Kidney (tissue), 14 donors: ENCODE results near the gene LBX1. TPM values are rescaled to one million over a fixed set of nuclear protein-coding genes. Genes with fewer than 3 reads are reported as not detected.

ENCODE experiments used
- DNase-seq, 5 donors: peaks; one replicate each; pipeline ENCODE4 v3.0.0-alpha.2; 2013 to 2020
- FAIRE-seq: peaks from 2 replicates; lab custom pipeline; 2012; peaks lifted over from hg19 to GRCh38; lab: Jason Lieb, UNC
- H3K27ac ChIP-seq, 2 donors: one replicate each; pipeline ENCODE4 v1.7.0; 2013; ENCODE audit warnings: low read depth in 2 of 2, low read length in 2 of 2, inconsistent platforms in 1 of 2
- H3K27me3 ChIP-seq: one replicate; pipeline ENCODE4 v1.7.1; 2013; ENCODE audit warnings: low read length, inconsistent platforms; ENCODE audit not compliant: control insufficient read depth, insufficient read depth
- H3K36me3 ChIP-seq, 3 donors: one replicate each; pipeline versions ENCODE4 v1.7.0 to v1.7.1; 2013; ENCODE audit warnings: low read length in 3 of 3, control low read depth in 1 of 3, inconsistent platforms in 1 of 3; ENCODE audit not compliant: insufficient read depth in 3 of 3, control insufficient read depth in 2 of 3
- H3K4me1 ChIP-seq, 3 donors: one replicate each; pipeline versions ENCODE4 v1.7.0 to v1.7.1; 2013; ENCODE audit warnings: low read length in 3 of 3, inconsistent platforms in 1 of 3, low read depth in 1 of 3; ENCODE audit not compliant: control insufficient read depth in 2 of 3, insufficient read depth in 2 of 3
- H3K4me3 ChIP-seq, 3 donors: one replicate each; pipeline versions ENCODE4 v1.7.0 to v1.8.1; 2013; ENCODE audit warnings: low read length in 3 of 3, control low read depth in 1 of 3, inconsistent platforms in 1 of 3
- H3K9ac ChIP-seq, 3 donors: one replicate each; pipeline versions ENCODE4 v1.7.0 to v1.7.1; 2013; ENCODE audit warnings: low read length in 3 of 3, control low read depth in 1 of 3, inconsistent platforms in 1 of 3
- H3K9me3 ChIP-seq, 3 donors: one replicate each; pipeline versions ENCODE4 v1.7.0 to v1.7.1; 2013; ENCODE audit warnings: low read length in 3 of 3, control low read depth in 1 of 3, inconsistent platforms in 1 of 3; ENCODE audit not compliant: control insufficient read depth in 2 of 3, insufficient read depth in 1 of 3
- intact Hi-C: fragments of 100-400 bp; cut with DNase I; formaldehyde crosslinking; loops from one replicate; pipeline ENCODE4 v1.11.1; 2022
- polyA plus RNA-seq: library from polyadenylated mRNA; stranded (reverse); fragments of 350-450 nt; fragmentation: Illumina TruSeq; extraction: RNeasy Lipid Tissue Mini Kit (QIAGEN cat#74804); gene quantifications from one replicate; pipeline ENCODE4 v1.2.3, GENCODE V29; 2014; ENCODE audit warnings: low read depth, low replicate concordance; ENCODE audit not compliant: insufficient read depth
- total RNA-seq: library from RNA; stranded (reverse); fragmentation: NEBNext Ultra II Directional; extraction: Animal tissue kit (Norgen Biotek cat#: 25700); gene quantifications from one replicate; pipeline ENCODE4 v1.2.1, GENCODE V29; 2021
- TF ChIP-seq, protein P1 (sequence below): IDR thresholded peaks from 3 replicates; pipeline ENCODE4 v1.5.1; 2012; ENCODE audit warnings: mild to moderate bottlenecking, moderate library complexity, borderline replicate concordance; ENCODE audit not compliant: insufficient read depth; ENCODE audit errors: extremely low read depth
- donor health status: control.
- donor health status: control.
- donor health status: control.
- donor health status: control.
- donor health status: control.
- donor health status: DM: yes; HTN: yes; CAD: no.
- donor health status: Normal renal cell carcinoma (clear cell type).

Gene LBX1
- total and polyA plus RNA-seq, 2 donors from 2014 or later, result not detected

DNA sequence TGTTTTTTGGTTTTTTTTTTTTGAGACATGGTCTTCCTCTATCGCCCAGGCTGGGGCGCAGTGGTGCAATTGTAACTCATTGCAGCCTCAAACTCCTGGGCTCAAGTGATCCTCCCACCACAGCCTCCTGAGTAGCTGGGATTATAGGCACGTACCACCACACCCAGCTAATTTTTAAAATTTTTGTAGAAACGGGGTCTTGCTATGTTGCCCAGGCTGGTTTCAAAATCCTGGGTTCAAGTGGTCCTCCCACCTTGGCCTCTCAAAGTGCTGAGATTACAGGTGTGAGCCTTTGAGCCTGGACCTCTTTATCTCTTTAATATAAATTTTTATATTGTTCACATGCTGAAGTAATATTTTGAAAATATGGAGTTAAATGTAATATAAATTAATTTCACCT, 28.2 kb upstream of the LBX1 start:
- Histone ChIP-seq H3K9ac (no peak overlapping the region), H3K4me3 (no peak overlapping the region), H3K27me3 (no peaks in the 10 kb centered on the region), H3K4me1 (no peaks in the 10 kb centered on the region), H3K36me3 (no peaks in the 10 kb centered on the region), H3K9me3 (peaks cover 0 to 4% (median 4%) of the 10 kb centered on the region in 3 donors), H3K27ac (no peak overlapping the region)
- DNase-seq, result no peak
- intact Hi-C loops, result no loop called here
- TF ChIP-seq, protein P1, sequence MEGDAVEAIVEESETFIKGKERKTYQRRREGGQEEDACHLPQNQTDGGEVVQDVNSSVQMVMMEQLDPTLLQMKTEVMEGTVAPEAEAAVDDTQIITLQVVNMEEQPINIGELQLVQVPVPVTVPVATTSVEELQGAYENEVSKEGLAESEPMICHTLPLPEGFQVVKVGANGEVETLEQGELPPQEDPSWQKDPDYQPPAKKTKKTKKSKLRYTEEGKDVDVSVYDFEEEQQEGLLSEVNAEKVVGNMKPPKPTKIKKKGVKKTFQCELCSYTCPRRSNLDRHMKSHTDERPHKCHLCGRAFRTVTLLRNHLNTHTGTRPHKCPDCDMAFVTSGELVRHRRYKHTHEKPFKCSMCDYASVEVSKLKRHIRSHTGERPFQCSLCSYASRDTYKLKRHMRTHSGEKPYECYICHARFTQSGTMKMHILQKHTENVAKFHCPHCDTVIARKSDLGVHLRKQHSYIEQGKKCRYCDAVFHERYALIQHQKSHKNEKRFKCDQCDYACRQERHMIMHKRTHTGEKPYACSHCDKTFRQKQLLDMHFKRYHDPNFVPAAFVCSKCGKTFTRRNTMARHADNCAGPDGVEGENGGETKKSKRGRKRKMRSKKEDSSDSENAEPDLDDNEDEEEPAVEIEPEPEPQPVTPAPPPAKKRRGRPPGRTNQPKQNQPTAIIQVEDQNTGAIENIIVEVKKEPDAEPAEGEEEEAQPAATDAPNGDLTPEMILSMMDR, result no peak
- FAIRE-seq, result no peak

DNA sequence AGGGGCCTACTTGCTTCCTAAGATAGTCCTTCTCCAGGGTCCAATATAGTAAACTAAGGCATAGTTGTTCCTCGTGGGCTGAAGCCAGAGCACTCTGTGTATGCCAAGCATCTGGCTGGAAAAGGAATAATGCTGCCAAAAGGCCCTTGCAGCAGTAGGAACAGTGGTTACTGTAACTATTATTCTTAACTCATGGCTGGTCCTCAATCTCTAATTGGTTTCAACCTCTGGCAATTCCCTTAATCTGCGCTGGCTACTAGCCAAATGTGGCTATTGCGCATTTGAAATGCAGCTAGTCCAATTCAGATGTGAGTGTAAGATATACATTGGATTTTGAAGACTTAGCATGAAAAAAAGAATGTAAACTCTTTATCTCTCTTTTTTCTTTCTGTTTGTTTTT, 27.8 kb upstream of the LBX1 start:
- FAIRE-seq (no peak), DNase-seq (no peak)
- H3K27me3 ChIP-seq, result no peaks in the 10 kb centered on the region
- intact Hi-C loops, result no loop called here
- H3K9ac ChIP-seq, result no peak overlapping the region
- H3K27ac ChIP-seq, result no peak overlapping the region
- no peak overlapping the region for H3K4me3 ChIP-seq
- peaks cover 0 to 4% (median 4%) of the 10 kb centered on the region in 3 donors for H3K9me3 ChIP-seq
- TF ChIP-seq, protein P1, result no peak
- H3K4me1 ChIP-seq, result no peaks in the 10 kb centered on the region
- no peaks in the 10 kb centered on the region for H3K36me3 ChIP-seq

DNA sequence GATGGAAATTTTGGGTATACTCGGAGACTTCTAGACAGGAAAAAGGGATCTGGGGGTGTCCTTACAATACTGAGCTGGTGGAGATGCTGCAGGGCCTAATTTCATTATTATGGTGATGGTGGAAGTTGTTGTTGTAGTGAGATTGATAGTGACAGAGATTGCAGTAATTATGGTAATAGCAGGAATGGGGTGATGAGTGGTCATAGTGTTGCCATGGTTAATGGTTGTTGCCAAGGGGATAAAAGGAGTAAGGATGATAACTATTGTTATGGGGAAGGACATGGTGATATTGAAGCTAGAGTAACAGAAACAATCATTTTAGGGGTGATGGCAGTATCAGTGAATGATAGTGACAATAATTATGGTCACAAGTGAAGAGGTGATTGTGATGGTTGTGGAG, 27.1 kb upstream of the LBX1 start:
- H3K9ac ChIP-seq, result no peak overlapping the region
- no peak overlapping the region for H3K27ac ChIP-seq
- no peaks in the 10 kb centered on the region for H3K36me3 ChIP-seq
- FAIRE-seq (no peak), DNase-seq (no peak)
- H3K4me3 ChIP-seq, result no peak overlapping the region
- intact Hi-C loops, result no loop called here
- no peaks in the 10 kb centered on the region for H3K4me1 ChIP-seq
- TF ChIP-seq, protein P1, result no peak
- peaks cover 0 to 4% (median 4%) of the 10 kb centered on the region in 3 donors for H3K9me3 ChIP-seq
- H3K27me3 ChIP-seq, result no peaks in the 10 kb centered on the region

DNA sequence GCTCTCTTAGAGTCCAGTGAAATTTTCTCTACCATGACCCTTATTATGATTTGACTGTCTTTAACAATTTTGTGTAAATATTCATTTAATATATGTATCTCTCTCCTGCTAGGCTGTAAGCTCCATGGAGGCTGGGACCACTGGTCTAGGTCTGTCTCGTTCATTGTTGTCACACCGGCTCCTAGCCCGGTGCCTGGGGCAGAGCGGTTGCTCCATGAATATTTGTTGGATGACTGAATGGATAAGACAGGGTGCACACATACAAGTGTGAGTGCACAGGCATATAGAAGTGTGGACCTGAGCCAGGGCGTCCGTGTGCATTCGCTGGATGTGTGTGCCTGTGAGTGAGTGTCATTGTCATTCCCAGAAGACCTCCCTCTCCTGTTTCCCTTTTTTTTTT, 20.9 kb upstream of the LBX1 start:
- Histone ChIP-seq H3K27ac (no peak overlapping the region), H3K36me3 (no peaks in the 10 kb centered on the region), H3K4me1 (no peaks in the 10 kb centered on the region), H3K9ac (no peak overlapping the region), H3K27me3 (peaks cover 20% of the 10 kb centered on the region), H3K4me3 (no peak overlapping the region), H3K9me3 (no peaks in the 10 kb centered on the region)
- intact Hi-C loops, result no loop called here
- no peak for FAIRE-seq
- TF ChIP-seq, protein P1, result no peak
- no peak for DNase-seq
